SIG-M5 (cell line): ENCODE data around the gene VAMP1.
A peak's percentile ranks its signal among the peaks of the same experiment; 100 is the strongest.
"Not testable (repeated sequence)": the region's sequence is repeated elsewhere in the genome, so short reads cannot be mapped to it uniquely, and the experiment has no call there.

Source experiments
- DNase-seq: peaks from one replicate; lab custom pipeline; 2025; lab: John Stamatoyannopoulos, UW

The VAMP1 gene

GRCh38 chr12:6470375-6471163 lies at the start of gene VAMP1:
Gene VAMP1 (minus strand): TSS chr12:6470677. CDS start chr12:6470531, 146 bp downstream.
- peak; percentile 94 for DNase-seq

GRCh38 chr12:6520186-6520585 lies 49.7 kb upstream of the VAMP1 start:
- DNase-seq, result no peak

- DNase-seq, result no peak
Measured at GRCh38 chr12:6508087-6508486, 37.6 kb upstream of the VAMP1 start.

GRCh38 chr12:6507102-6507998 lies 36.9 kb upstream of the VAMP1 start:
- no peak for DNase-seq

- DNase-seq, result no peak
Measured at GRCh38 chr12:6500466-6500865, 30.0 kb upstream of the VAMP1 start.

GRCh38 chr12:6497291-6497690 lies 26.8 kb upstream of the VAMP1 start:
- not testable (repeated sequence) for DNase-seq

GRCh38 chr12:6494968-6495367 lies 24.5 kb upstream of the VAMP1 start:
- DNase-seq, result no peak

GRCh38 chr12:6494258-6494743 lies 23.8 kb upstream of the VAMP1 start:
- no peak for DNase-seq

GRCh38 chr12:6493497-6494257 lies 23.2 kb upstream of the VAMP1 start, which contains the start of gene NCAPD2:
Gene NCAPD2 (plus strand): TSS chr12:6494102. CDS start chr12:6495099, 997 bp downstream.
- peak; percentile 87 for DNase-seq

- DNase-seq, result peak; percentile 67
Measured at GRCh38 chr12:6492838-6493496, 22.5 kb upstream of the VAMP1 start, which contains the start of gene MRPL51. Gene MRPL51 (minus strand): TSS chr12:6493262. CDS start chr12:6493136, 126 bp downstream.

- DNase-seq, result not testable (repeated sequence)
Measured at GRCh38 chr12:6490673-6491072, 20.2 kb upstream of the VAMP1 start.

- DNase-seq, result no peak
Measured at GRCh38 chr12:6489449-6489848, 19.0 kb upstream of the VAMP1 start.

- no peak for DNase-seq
Measured at GRCh38 chr12:6488240-6488639, 17.8 kb upstream of the VAMP1 start.

GRCh38 chr12:6478416-6478815 lies 7.9 kb upstream of the VAMP1 start:
- DNase-seq, result no peak

- DNase-seq, result not testable (repeated sequence)
Measured at GRCh38 chr12:6477601-6478377, 7.3 kb upstream of the VAMP1 start.

- no peak for DNase-seq
Measured at GRCh38 chr12:6476489-6476888, 6.0 kb upstream of the VAMP1 start.

- not testable (repeated sequence) for DNase-seq
Measured at GRCh38 chr12:6475233-6475975, 4.9 kb upstream of the VAMP1 start.

GRCh38 chr12:6472491-6472890 lies 2.0 kb upstream of the VAMP1 start:
- DNase-seq, result no peak

GRCh38 chr12:6471989-6472360 lies 1.5 kb upstream of the VAMP1 start:
- DNase-seq, result no peak
